Endothelial cell of umbilical vein (primary cell): ENCODE data around the gene ETS2. TPM values are rescaled to one million over a fixed set of nuclear protein-coding genes. Genes with fewer than 3 reads are reported as not detected.

Experiments used
- BruUV-seq: library from RNA; stranded (reverse); fragments of 400-500 nt; replicated peaks from 2 replicates; lab custom pipeline; 2021; lab: Mats Ljungman, UMichigan
- CTCF ChIA-PET: fragments of 300-600, 350-600 bp; sonication (Branson Sonifier 250); formaldehyde crosslinking; loops from one replicate; lab custom pipeline; 2021; ENCODE audit warnings: antibody characterized with exemption, inconsistent platforms; lab: Charles Lee
- POLR2A ChIA-PET: fragments of 300-600, 350-600 bp; sonication (Branson Sonifier 250); formaldehyde crosslinking; loops from one replicate; lab custom pipeline; 2021; ENCODE audit warnings: antibody characterized with exemption, inconsistent platforms; lab: Charles Lee
- DNase-seq: peaks from one replicate; pipeline ENCODE4 v3.0.0-alpha.2; 2011; ENCODE audit warnings: low read depth, low spot score
- FAIRE-seq: peaks from 2 replicates; lab custom pipeline; 2011; peaks lifted over from hg19 to GRCh38; lab: Jason Lieb, UNC
- H2AFZ ChIP-seq: 2 replicates; pipeline ENCODE4 v1.6.0; 2012; ENCODE audit warnings: low read depth, low read length, control low read depth, inconsistent platforms
- H3K27ac ChIP-seq: 2 replicates; pipeline ENCODE4 v1.5.1; 2011; ENCODE audit warnings: low read depth, mild to moderate bottlenecking, control low read depth, low read length, moderate library complexity; ENCODE audit not compliant: insufficient read depth
- H3K27me3 ChIP-seq, 2 experiments: 2 replicates each; pipeline versions ENCODE4 v1.6.0 to v1.6.1; 2011; ENCODE audit warnings: low read length in 2 of 2, mixed read lengths in 1 of 2; ENCODE audit not compliant: control insufficient read depth in 2 of 2, insufficient read depth in 2 of 2
- H3K36me3 ChIP-seq, 2 experiments: 2 replicates in 1 of 2; 3 replicates in 1 of 2; pipeline ENCODE4 v1.5.1; 2011; ENCODE audit warnings: low read length in 2 of 2, mild to moderate bottlenecking in 1 of 2, moderate library complexity in 1 of 2; ENCODE audit not compliant: control insufficient read depth in 2 of 2, insufficient read depth in 2 of 2; ENCODE audit errors: extremely low read depth in 1 of 2
- H3K4me1 ChIP-seq: 3 replicates; pipeline ENCODE4 v1.5.1; 2011; ENCODE audit warnings: mild to moderate bottlenecking, low read length; ENCODE audit not compliant: control insufficient read depth, insufficient read depth; ENCODE audit errors: extremely low read depth
- H3K4me2 ChIP-seq: 2 replicates; pipeline ENCODE4 v1.6.1; 2011; ENCODE audit warnings: low read length, control low read depth, mixed read lengths; ENCODE audit not compliant: insufficient read depth
- H3K4me3 ChIP-seq, 3 experiments: fragments of 200-600 bp in 1 of 3; sonication (generic), shearing (Covaris generic) in 1 of 3; replicated peaks in 1 of 3; 2 replicates each; pipeline ENCODE4 v1.5.1; 2011 to 2016; ENCODE audit warnings: control low read depth in 3 of 3, low read length in 3 of 3, mild to moderate bottlenecking in 2 of 3, inconsistent platforms in 1 of 3, low read depth in 1 of 3, moderate library complexity in 1 of 3; ENCODE audit not compliant: insufficient read depth in 1 of 3
- H3K79me2 ChIP-seq: 2 replicates; pipeline ENCODE4 v1.6.0; 2012; ENCODE audit warnings: low read length, inconsistent platforms; ENCODE audit not compliant: control insufficient read depth, insufficient read depth
- H3K9ac ChIP-seq: replicated peaks from 2 replicates; pipeline ENCODE3; 2011; ENCODE audit warnings: low read length, control low read depth; ENCODE audit not compliant: insufficient read depth; ENCODE audit errors: extremely low read depth
- H3K9me1 ChIP-seq: replicated peaks from 3 replicates; pipeline ENCODE4 v1.6.0; 2011; ENCODE audit warnings: mild to moderate bottlenecking, low read length; ENCODE audit not compliant: control insufficient read depth, insufficient read depth; ENCODE audit errors: extremely low read depth
- H3K9me3 ChIP-seq: replicated peaks from 2 replicates; pipeline ENCODE4 v1.5.1; 2012; ENCODE audit warnings: low read length, inconsistent platforms; ENCODE audit not compliant: control insufficient read depth, insufficient read depth
- H4K20me1 ChIP-seq: replicated peaks from 2 replicates; pipeline ENCODE3; 2011; ENCODE audit warnings: mild to moderate bottlenecking, low read length; ENCODE audit not compliant: control insufficient read depth, insufficient read depth; ENCODE audit errors: extremely low read depth
- CTCF ChIP-seq, 2 donors: IDR thresholded peaks; 1 replicate in 1 of 2; 2 replicates in 1 of 2; pipeline ENCODE4 v1.5.1; 2011; ENCODE audit warnings: low read length in 2 of 2, mild to moderate bottlenecking in 2 of 2, moderate library complexity in 2 of 2, control low read depth in 1 of 2, inconsistent platforms in 1 of 2, low read depth in 1 of 2; ENCODE audit not compliant: insufficient read depth in 1 of 2; ENCODE audit errors: extremely low read depth in 1 of 2
- EZH2 ChIP-seq: IDR thresholded peaks from 2 replicates; pipeline ENCODE4 v1.6.1; 2012; ENCODE audit warnings: borderline replicate concordance, low read depth, mild to moderate bottlenecking, moderate library complexity, low read length, inconsistent platforms; ENCODE audit not compliant: severe bottlenecking
- FOS ChIP-seq: IDR thresholded peaks from 2 replicates; pipeline ENCODE4 v1.6.1; 2011; ENCODE audit warnings: mild to moderate bottlenecking, low read length, moderate library complexity, borderline replicate concordance; ENCODE audit not compliant: insufficient read depth
- GATA2 ChIP-seq: IDR thresholded peaks from 2 replicates; pipeline ENCODE4 v1.7.0; 2011; ENCODE audit warnings: low read depth, mild to moderate bottlenecking, moderate library complexity, mixed read lengths, low read length; ENCODE audit not compliant: insufficient read length, insufficient read depth
- JUN ChIP-seq: IDR thresholded peaks from 2 replicates; pipeline ENCODE4 v1.6.1; 2011; ENCODE audit warnings: borderline replicate concordance, low read depth; ENCODE audit not compliant: insufficient read length, insufficient read depth
- MYC ChIP-seq: IDR thresholded peaks from one replicate; pipeline ENCODE4 v1.6.1; 2011; ENCODE audit warnings: mild to moderate bottlenecking, low read depth, low read length
- POLR2A ChIP-seq: IDR thresholded peaks from 2 replicates; pipeline ENCODE4 v1.6.1; 2012; ENCODE audit warnings: low read depth, mild to moderate bottlenecking, control low read depth, low read length
- POLR2AphosphoS5 ChIP-seq: IDR thresholded peaks from 2 replicates; pipeline ENCODE4 v1.6.1; 2012; ENCODE audit warnings: low read depth, mild to moderate bottlenecking, control low read depth, low read length, moderate library complexity; ENCODE audit not compliant: insufficient read depth
- dilution Hi-C: fragments of 300-500 bp; cut with MboI; formaldehyde crosslinking; loops from one replicate; pipeline ENCODE4 v1.15.0; 2019; ENCODE audit warnings: low sequenced_read_pairs; ENCODE audit not compliant: extremely low pct_ligation_motif_present
- intact Hi-C: fragments of 100-400 bp; cut with micrococcal nuclease; formaldehyde crosslinking; loops from one replicate; pipeline ENCODE4 v1.10.0; 2022
- polyA plus RNA-seq, 4 experiments: library from polyadenylated mRNA; depleted of rRNA in 3 of 4; stranded (reverse) in 3 of 4; unstranded in 1 of 4; fragments of >200 nt; gene quantifications; 2 replicates each; pipeline versions ENCODE4 v1.2.1 to v1.2.3, GENCODE V29; 2011 to 2012; ENCODE audit warnings: missing spikeins in 1 of 4
- total RNA-seq: library from RNA; stranded (reverse); gene quantifications from 2 replicates; pipeline ENCODE4 v1.2.3, GENCODE V29; 2021
- TF ChIP-seq, protein P1 (sequence below): IDR thresholded peaks from 2 replicates; pipeline ENCODE4 v1.6.1; 2011; ENCODE audit not compliant: insufficient read depth, insufficient read length

ETS2 gene
- total and polyA plus RNA-seq, 2 donors (not counting 3 experiments of a cell fraction or from before 2014, with no cell fraction given), result 16.3 to 54.5 TPM

- Histone ChIP-seq H3K36me3 (no peaks in the 10 kb centered on the region), H3K27me3 (no peaks in the 10 kb centered on the region), H3K9ac (no peak overlapping the region), H3K27ac (no peak overlapping the region), H3K9me3 (no peaks in the 10 kb centered on the region), H4K20me1 (no peaks in the 10 kb centered on the region), H3K9me1 (no peaks in the 10 kb centered on the region), H3K4me3 (no peak overlapping the region), H3K79me2 (no peaks in the 10 kb centered on the region), H3K4me1 (no peaks in the 10 kb centered on the region), H2AFZ (no peak overlapping the region), H3K4me2 (no peak overlapping the region)
- ChIA-PET POLR2A (no interaction called here), CTCF (interaction anchor here (1.1 kb wide), 1 partner anchor 23 kb away, joined by 7 read pairs; no protein-coding TSS in a partner anchor)
- dilution Hi-C loops (no loop called here), intact Hi-C loops (no loop called here)
- FAIRE-seq (no peak), DNase-seq (no peak)
- no peak for TF ChIP-seq EZH2
- no peak for TF ChIP-seq POLR2A
- no peak for TF ChIP-seq MYC
- no peak for TF ChIP-seq JUN
- TF ChIP-seq, protein P1, sequence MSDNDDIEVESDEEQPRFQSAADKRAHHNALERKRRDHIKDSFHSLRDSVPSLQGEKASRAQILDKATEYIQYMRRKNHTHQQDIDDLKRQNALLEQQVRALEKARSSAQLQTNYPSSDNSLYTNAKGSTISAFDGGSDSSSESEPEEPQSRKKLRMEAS, result no peak
- TF ChIP-seq GATA2, result no peak
- TF ChIP-seq FOS, result no peak
- TF ChIP-seq CTCF (IDR thresholded peaks at IDR 0.05; ENCODE audit: extremely low read depth in 1 of 2, insufficient read depth in 1 of 2, low read depth in 1 of 2, low read length in 2 of 2), result no peak
- TF ChIP-seq POLR2AphosphoS5, result no peak
- no TSS peak for BruUV-seq
Measured at GRCh38 chr21:38830671-38831525, 25.2 kb downstream of the ETS2 start.
